GM06990 (cell line): ENCODE measurements around the gene PRKD2.

Experiments used
- DNase-seq: peaks from one replicate; pipeline ENCODE4 v3.0.0-alpha.2; 2011; ENCODE audit not compliant: insufficient read length; ENCODE audit errors: extremely low read depth
- H3K27me3 ChIP-seq: replicated peaks from 2 replicates; pipeline ENCODE4 v1.6.0; 2011; ENCODE audit warnings: low read length; ENCODE audit not compliant: control insufficient read depth, insufficient read depth
- H3K36me3 ChIP-seq: 2 replicates; pipeline ENCODE4 v1.5.1; 2011; ENCODE audit warnings: low read length; ENCODE audit not compliant: control insufficient read depth, insufficient read depth
- H3K4me3 ChIP-seq: replicated peaks from 2 replicates; pipeline ENCODE4 v1.5.1; 2011; ENCODE audit warnings: low read depth, mild to moderate bottlenecking, control low read depth, low read length
- TF ChIP-seq, protein P1 (sequence below): IDR thresholded peaks from 2 replicates; pipeline ENCODE4 v1.5.1; 2011; ENCODE audit warnings: low read length, control low read depth, mild to moderate bottlenecking, inconsistent platforms; ENCODE audit not compliant: insufficient read depth, poor library complexity, severe bottlenecking

Gene PRKD2

DNA sequence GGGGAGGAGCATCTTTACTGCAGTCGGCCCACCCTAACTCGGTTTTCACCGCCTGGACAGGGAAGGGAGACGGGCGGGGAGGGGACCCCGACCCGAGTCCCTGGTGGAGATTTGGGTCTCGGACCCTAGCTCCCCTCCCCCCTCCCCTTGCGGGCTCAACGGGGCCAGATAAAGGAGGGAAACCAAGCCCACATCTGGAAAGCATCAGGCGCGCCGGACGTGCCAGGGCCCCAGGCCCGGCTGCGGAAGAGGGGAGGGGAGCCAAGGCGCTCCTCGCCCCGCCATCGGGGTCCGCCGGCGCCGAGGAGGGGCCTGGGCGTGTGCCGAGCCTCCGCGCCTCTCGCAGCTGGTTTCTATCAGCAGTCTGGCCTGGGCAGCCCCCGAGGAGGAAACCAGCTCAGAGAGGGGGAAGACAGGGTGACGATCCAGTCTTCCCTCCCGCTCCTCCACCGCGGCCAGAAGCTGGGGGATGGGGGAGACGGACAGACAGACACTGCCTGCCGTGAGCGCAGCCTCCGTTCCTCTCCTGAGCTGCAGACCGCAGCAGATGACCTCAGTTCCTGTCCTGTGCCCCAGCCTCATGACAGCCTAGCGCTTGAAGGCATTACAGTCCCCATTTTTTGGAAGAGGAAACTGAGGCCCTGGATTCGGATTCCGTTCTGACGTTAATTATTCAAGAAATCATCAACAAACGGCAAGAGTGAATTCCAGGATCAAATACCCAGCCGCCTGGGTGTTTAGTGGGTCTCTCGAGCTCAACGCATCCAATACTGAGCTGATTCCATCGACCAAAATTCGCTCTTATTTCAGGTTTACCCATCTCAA is 77.3 kb downstream of the PRKD2 start:
- H3K36me3 ChIP-seq: no peaks in the 10 kb centered on the region
- TF ChIP-seq, protein P1, sequence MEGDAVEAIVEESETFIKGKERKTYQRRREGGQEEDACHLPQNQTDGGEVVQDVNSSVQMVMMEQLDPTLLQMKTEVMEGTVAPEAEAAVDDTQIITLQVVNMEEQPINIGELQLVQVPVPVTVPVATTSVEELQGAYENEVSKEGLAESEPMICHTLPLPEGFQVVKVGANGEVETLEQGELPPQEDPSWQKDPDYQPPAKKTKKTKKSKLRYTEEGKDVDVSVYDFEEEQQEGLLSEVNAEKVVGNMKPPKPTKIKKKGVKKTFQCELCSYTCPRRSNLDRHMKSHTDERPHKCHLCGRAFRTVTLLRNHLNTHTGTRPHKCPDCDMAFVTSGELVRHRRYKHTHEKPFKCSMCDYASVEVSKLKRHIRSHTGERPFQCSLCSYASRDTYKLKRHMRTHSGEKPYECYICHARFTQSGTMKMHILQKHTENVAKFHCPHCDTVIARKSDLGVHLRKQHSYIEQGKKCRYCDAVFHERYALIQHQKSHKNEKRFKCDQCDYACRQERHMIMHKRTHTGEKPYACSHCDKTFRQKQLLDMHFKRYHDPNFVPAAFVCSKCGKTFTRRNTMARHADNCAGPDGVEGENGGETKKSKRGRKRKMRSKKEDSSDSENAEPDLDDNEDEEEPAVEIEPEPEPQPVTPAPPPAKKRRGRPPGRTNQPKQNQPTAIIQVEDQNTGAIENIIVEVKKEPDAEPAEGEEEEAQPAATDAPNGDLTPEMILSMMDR: no peak
- no peak for DNase-seq
- peak overlapping the region; percentile 54 for H3K4me3 ChIP-seq
- H3K27me3 ChIP-seq: no peaks in the 10 kb centered on the region

DNA sequence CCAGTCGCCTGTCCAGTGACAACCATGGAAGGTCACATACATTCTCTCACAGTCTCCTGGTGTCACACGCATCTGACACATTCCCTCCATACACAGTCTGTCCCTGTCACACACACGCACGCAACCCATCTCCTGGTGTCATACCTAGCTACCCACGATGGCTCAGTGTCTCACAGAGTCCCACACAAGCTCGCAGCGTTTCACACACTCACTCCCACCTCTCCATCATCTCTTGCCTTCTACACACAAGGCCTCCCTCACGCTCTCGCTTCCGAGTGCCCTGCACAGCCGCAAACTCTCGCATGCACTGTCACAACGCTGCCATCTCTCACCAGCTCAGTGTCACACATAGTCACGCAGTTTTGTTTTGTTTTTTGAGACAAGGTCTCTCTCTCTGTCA is 79.7 kb downstream of the PRKD2 start:
- DNase-seq: no peak
- H3K27me3 ChIP-seq: no peaks in the 10 kb centered on the region; the same call in 1 of the 2 replicates
- TF ChIP-seq, protein P1: no peak
- no peak overlapping the region for H3K4me3 ChIP-seq
- H3K36me3 ChIP-seq: no peaks in the 10 kb centered on the region

DNA sequence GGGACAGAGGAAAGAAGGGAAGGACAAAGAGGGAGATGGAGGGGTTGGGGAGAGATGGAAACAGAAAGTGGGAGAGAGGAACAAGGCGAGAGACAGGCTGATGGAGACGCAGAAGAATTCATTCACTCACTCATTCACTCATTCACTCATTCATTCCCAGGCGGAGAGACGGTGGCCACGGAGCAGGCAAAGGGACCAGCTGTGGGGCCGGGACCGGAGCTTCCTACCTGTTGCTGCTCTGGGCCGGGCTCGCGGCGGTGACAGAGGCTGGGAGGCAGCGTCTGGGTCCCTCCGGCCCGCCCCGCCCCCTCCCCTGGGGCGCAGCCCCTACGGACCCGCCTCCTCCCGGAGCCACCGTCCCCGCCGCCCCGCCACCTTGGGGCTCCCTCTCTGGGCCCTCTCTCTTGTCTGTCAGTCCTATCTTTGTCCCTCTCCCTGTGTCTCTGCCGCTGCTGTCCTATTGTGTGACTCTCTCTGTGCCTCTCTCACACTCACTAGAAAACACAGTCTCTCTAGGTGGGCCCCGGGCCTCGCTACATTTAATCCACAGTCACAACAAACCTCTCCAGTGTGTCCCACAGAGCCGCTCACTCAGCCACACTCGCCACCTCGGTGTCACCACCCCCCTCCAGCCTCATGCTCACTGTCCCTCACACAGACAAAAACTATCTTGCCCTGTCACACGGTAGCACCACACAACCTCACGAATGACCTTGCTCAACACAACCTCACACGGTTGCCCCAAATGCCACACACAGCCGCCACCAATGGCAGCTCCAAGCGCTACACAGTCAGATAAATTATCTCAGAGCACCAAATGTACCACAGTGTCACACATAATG is 80.8 kb downstream of the PRKD2 start, which contains the start of gene GNG8:
GNG8 (minus strand) TSS at position 283 of the 842 bp plus-strand sequence. CDS start 1,520 bp downstream, outside the sequence.
- Histone ChIP-seq H3K4me3 (0 out of 2 replicates have a peak within 1 kb of the TSS, but pooled peaks have one; percentile 25), H3K27me3 (no peaks in the 10 kb centered on the region; the same call in 1 of the 2 replicates), H3K36me3 (no peaks in the 10 kb centered on the region)
- TF ChIP-seq, protein P1: no peak
- no peak for DNase-seq

DNA sequence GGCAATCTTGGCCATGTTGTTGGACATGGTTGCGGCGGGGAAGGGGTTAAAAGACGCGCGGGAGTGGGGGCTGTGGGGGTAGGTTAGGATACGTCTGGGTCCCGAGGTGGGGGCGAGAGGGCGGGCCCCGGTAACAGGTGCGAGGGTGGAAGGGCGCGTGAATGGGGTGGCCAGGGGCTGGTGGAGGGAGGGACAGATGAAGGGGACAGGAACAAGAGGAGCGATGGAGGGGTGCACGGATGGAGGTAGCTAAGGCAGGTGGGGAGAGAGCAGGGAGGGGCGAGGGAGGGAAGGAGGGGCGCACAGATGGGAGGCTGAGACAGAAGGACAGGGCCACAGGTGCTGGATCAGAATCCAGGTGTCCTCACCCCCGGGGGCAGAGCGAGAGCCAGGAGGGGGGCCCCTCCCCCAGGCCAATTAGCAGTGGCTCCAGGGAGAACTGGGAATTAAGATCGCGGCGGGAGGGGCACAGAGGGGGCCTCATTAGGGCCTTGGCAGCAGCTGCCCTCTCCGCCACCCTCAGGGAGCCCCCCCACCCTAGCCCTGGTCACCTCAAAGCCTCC is 82.2 kb downstream of the PRKD2 start:
- Histone ChIP-seq H3K27me3 (no peaks in the 10 kb centered on the region; the same call in 1 of the 2 replicates), H3K4me3 (peak overlapping the region; percentile 46), H3K36me3 (no peaks in the 10 kb centered on the region)
- no peak for DNase-seq
- TF ChIP-seq, protein P1: no peak

DNA sequence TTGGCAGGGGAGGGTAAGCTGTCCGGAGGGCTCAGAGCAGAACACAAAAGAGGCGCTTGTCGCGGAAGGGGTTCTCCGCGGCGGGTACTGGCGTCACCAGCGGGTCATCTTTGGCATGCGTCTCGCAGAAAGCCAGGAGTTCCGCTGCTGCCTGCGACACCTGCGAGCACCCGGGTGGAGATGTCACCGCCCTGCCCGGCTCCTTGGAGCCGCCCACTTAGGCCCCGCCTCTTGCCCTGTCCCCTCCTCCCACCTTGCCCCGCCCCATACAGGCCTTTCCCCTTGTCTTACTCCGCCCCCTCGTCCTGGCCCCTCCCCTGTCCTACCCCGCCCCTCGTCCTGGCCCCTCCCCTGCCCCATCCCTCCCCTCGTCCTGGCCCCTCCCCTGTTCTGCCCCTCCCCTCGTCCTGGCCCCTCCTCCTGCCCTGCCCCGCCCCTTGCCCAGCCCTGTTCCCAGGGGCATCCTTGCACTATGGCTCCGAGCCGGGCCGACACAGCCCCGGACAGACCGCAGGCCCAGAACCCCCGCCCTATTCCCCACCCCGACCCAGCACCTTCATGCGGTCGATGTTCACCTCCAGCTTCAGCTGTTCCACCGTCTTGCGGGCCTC is 82.8 kb downstream of the PRKD2 start:
- TF ChIP-seq, protein P1: no peak
- Histone ChIP-seq H3K36me3 (no peaks in the 10 kb centered on the region), H3K4me3 (peak overlapping the region; percentile 46), H3K27me3 (no peaks in the 10 kb centered on the region; the same call in 1 of the 2 replicates)
- DNase-seq: peak; percentile 90
